GM19351 (cell line): ENCODE data around the gene GPR155.

Experiments used
- ATAC-seq: cut with Tn5 transposase; IDR thresholded peaks from one replicate; pipeline ENCODE4 v1.9.1; 2021; ENCODE audit warnings: mild to moderate bottlenecking, moderate library complexity; ENCODE audit not compliant: unreplicated experiment

GPR155 gene

DNA sequence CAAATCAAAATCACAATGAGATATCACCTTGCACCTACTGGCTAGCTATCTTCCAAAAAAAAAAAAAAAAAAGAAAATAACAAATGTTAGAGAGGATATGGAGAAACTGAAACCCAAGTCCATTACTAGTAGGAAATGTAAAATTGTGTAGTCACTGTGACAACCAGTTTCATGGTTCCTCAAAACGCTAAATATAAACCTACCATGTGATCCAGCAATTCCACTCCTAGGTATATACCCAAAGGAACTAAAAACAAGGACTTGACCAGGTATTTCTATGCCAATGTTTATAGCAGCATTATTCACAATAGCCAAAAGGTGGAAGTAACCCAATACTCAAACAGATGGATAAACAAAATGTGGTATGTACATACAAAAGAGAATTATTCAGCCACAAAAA is 103.0 kb downstream of the GPR155 start:
- ATAC-seq = no peak
